ENCODE data around the gene MYBPH.

Gene MYBPH

DNA sequence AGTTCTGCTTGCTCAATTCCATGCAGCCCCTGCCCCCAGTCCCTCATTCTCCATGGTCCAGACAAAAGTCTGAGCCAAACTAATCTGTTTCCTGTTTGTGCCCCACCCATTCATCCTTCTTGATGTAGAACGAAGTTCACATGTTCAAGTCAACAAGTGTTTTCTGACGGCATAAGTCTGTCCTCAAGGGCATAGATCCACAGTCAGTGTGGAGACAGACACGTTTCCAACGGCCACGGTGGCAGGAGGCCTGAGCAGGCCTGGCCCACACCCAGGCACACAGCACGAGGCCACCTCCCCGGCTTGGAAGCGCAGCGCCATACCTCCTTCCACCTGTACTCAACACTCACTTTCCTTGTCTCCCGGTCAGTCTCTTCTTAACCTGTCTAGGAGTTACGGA lies 32.0 kb downstream of the MYBPH start:
- Histone ChIP-seq H3K79me2 (ENCODE audit: insufficient read depth, low read length) (no peaks in the 10 kb centered on the region), H3K27ac (ENCODE audit: low read depth, low read length, poor library complexity, severe bottlenecking) (no peak overlapping the region), H4K20me1 (ENCODE audit: insufficient read depth, low read length) (no peaks in the 10 kb centered on the region), H3K27me3 (ENCODE audit: insufficient read depth, low read length) (peaks cover 11% of the 10 kb centered on the region; the same call in 1 of the 2 replicates), H3K4me2 (ENCODE audit: low read length) (no peak overlapping the region), H3K4me1 (ENCODE audit: insufficient read depth, low read length, severe bottlenecking) (no peaks in the 10 kb centered on the region), H3K9me3 (ENCODE audit: low read length) (no peaks in the 10 kb centered on the region), H3K36me3 (ENCODE audit: insufficient read depth, low read length) (no peaks in the 10 kb centered on the region), H3K9me2 (ENCODE audit: low read depth, low read length) (no peaks in the 10 kb centered on the region), H3F3A (ENCODE audit: insufficient read depth, low read length) (no peaks in the 10 kb centered on the region), H2AFZ (ENCODE audit: low read length) (no peak overlapping the region), H3K4me3 (ENCODE audit: low read depth, low read length, poor library complexity, severe bottlenecking) (no peak overlapping the region), H3K9ac (ENCODE audit: low read length) (no peak overlapping the region)
- TF ChIP-seq EZH2 (IDR thresholded peaks at IDR 0.05; ENCODE audit: borderline replicate concordance, low read length) = no peak
- no peak for TF ChIP-seq CTCF (IDR thresholded peaks at IDR 0.05; ENCODE audit: low read length)

- Histone ChIP-seq H2AFZ (ENCODE audit: low read length) (no peak overlapping the region), H3K4me3 (ENCODE audit: low read depth, low read length, poor library complexity, severe bottlenecking) (no peak overlapping the region), H4K20me1 (ENCODE audit: insufficient read depth, low read length) (no peaks in the 10 kb centered on the region), H3K4me2 (ENCODE audit: low read length) (no peak overlapping the region), H3K79me2 (ENCODE audit: insufficient read depth, low read length) (no peaks in the 10 kb centered on the region), H3K9me3 (ENCODE audit: low read length) (no peaks in the 10 kb centered on the region), H3K27me3 (ENCODE audit: insufficient read depth, low read length) (peaks cover 11% of the 10 kb centered on the region; the same call in 1 of the 2 replicates), H3K27ac (ENCODE audit: low read depth, low read length, poor library complexity, severe bottlenecking) (no peak overlapping the region), H3K36me3 (ENCODE audit: insufficient read depth, low read length) (no peaks in the 10 kb centered on the region), H3K9me2 (ENCODE audit: low read depth, low read length) (no peaks in the 10 kb centered on the region), H3K9ac (ENCODE audit: low read length) (no peak overlapping the region), H3K4me1 (ENCODE audit: insufficient read depth, low read length, severe bottlenecking) (no peaks in the 10 kb centered on the region), H3F3A (ENCODE audit: insufficient read depth, low read length) (no peaks in the 10 kb centered on the region)
- no peak for TF ChIP-seq EZH2 (IDR thresholded peaks at IDR 0.05; ENCODE audit: borderline replicate concordance, low read length)
- no peak for TF ChIP-seq CTCF (IDR thresholded peaks at IDR 0.05; ENCODE audit: low read length)
Measured at GRCh38 chr1:203142684-203143408, 32.8 kb downstream of the MYBPH start.

- no peak overlapping the region for H2AFZ ChIP-seq (ENCODE audit: low read length)
- H3K27ac ChIP-seq (ENCODE audit: low read depth, low read length, poor library complexity, severe bottlenecking) = no peak overlapping the region
- H3K27me3 ChIP-seq (ENCODE audit: insufficient read depth, low read length) = peaks cover 7% of the 10 kb centered on the region; the same call in 1 of the 2 replicates
- no peaks in the 10 kb centered on the region for H3K79me2 ChIP-seq (ENCODE audit: insufficient read depth, low read length)
- H3K9me3 ChIP-seq (ENCODE audit: low read length) = no peaks in the 10 kb centered on the region
- no peaks in the 10 kb centered on the region for H3F3A ChIP-seq (ENCODE audit: insufficient read depth, low read length)
- H3K4me3 ChIP-seq (ENCODE audit: low read depth, low read length, poor library complexity, severe bottlenecking) = no peak overlapping the region
- H3K4me2 ChIP-seq (ENCODE audit: low read length) = no peak overlapping the region
- H3K9ac ChIP-seq (ENCODE audit: low read length) = no peak overlapping the region
- H4K20me1 ChIP-seq (ENCODE audit: insufficient read depth, low read length) = no peaks in the 10 kb centered on the region
- no peak for TF ChIP-seq CTCF (IDR thresholded peaks at IDR 0.05; ENCODE audit: low read length)
- no peak for TF ChIP-seq EZH2 (IDR thresholded peaks at IDR 0.05; ENCODE audit: borderline replicate concordance, low read length)
- H3K4me1 ChIP-seq (ENCODE audit: insufficient read depth, low read length, severe bottlenecking) = no peaks in the 10 kb centered on the region
- H3K36me3 ChIP-seq (ENCODE audit: insufficient read depth, low read length) = no peaks in the 10 kb centered on the region
- H3K9me2 ChIP-seq (ENCODE audit: low read depth, low read length) = no peaks in the 10 kb centered on the region
Measured at GRCh38 chr1:203142124-203142523, 33.5 kb downstream of the MYBPH start.

All from OCI-LY1 (cell line).